Inflammatory macrophage treated with lipopolysaccharide for 4 hours (primary cell): ENCODE results near the gene KIF25.

Source experiments
- DNase-seq: peaks from one replicate; pipeline ENCODE4 v3.0.0-alpha.2; 2020

KIF25 gene

DNA sequence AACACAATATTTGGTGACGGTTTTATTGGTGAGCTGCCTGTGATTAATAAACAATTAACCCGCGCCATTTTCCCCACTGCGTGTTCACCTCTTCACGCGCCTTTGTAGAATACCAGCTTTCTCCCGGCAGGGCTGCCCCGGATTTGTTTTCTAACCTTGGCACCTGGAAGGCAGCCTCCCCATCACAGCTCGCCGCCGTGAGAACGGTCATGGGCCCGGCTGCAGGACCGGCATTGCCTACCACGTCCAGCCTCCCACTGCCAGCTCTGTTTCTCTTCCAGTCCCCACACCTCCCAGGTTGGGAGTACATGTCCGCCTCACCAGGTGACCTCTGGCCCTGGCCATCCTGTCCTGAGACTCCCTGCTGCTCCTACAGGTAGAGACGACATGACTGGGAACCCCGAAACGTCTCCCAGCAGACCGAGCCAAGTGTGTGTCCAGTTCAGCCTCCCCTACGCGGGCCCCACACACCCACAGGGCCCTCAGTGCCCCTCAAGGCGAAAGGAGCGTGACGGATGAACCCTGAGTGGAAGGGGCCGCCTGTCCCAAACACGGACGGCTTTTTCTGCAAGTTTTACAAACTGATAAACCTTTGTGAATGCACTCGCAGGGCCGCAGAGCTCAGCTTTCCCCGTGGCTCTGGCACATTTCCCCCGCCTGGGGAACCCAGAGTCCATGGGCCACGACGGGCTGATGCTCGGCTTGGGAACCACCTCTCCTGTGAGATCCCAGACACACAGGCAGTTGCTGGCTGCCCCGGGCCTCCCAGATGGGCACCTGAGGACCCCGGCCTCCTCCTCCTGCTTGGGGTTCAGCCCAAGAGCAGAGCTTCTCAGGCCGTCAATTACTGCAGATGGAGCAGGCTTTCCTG, 55.9 kb downstream of the KIF25 start:
- no peak for DNase-seq

DNA sequence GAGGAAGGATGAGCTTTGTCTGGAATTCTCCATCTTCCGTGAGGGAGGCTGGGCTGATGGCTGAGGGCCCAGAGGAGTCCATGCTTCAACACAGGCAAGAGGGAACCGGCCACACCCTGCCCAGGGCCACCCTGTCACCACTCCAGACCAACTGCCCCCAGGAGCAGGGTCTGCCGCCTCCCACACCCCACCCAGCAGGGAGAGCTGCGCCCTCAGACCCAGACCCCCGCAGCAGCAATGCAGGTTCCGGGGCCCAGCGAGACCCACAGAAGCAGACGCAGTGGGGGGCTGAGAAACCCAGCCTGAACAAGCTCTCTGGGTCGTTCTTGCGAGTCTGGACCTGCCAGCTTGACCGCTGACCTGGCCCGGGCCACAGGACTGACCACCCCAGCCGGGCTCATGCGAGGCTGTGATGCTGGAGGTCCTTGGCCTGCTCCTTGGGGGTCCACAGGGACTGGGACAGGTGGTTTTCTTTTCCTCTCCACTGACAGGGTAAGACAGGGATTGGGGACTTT, 56.5 kb downstream of the KIF25 start:
- DNase-seq: no peak

DNA sequence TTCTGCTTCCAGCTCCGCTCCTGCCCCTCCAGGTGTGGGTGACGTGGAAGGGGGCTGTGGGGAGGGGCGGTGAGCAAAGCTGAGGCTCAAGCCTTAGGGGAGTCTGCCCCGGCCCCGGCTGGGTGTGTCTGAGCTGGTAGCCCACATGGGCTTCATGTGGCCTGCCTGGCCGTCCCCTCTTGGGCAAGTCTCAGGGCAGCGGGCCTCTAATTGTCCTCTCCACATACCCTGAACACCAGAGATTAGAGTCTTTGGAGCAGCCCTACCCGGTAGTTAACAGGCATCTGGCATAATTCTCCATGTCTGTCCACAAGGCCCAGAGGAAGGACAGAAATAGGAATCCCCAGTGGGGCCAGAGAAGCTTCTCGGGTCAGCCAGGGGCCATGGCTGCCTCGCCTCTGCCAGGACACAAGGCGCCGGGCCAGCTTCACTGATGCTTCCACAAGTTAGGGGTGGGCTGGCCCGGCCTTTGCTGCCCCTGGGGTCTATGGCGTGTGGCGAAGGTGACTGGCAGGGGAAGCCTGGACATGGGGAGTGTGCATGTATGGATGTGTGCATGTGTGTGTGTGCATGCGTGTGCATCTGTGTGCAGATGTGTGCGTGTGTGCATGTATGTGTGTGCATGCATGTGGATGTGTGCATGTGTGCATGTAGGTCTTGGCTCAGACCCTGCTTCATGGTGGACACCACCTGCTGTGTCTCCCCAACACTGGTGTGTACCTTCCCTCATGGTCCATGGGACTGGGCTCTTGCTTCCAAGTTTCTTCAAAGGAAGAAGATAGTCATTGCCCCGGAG, 57.5 kb downstream of the KIF25 start:
- DNase-seq: no peak

DNA sequence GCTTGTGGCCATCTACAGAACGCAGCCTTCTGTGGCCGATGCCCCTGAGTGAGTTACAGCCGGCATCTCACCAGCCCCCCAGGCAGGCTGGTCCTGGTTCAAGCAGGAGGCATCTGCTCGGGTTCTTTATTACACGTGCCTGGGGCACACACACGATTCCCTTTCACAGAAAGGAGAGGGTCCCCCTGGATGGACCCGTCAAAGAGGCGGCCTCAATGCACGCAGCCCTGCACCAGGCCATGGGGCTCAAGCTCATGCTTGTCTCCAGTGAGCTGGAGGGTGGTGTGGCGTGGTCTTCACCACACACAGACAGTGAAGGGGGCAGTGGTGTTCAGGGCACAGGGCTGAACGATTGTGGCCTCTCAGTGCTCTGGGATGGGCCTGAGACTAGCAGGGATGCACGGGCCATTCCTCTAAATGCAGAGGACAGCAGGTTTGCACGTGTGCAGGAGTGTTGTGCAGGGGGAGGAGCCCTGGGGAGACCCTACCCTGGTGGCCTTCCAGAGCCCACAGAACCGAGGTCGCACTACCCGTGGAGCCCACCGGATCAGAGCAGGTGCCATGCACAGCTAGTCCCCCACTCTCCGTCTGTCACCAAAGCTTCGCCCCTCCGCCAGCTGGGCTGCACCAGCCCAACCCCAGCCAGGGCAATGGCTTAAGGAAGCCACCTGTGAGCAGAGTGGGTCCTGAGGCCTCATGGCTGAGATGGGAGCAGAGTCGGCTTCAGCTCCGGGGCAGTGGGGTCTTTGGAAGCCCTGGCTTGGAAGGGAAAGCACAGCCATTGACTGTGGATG, 58.4 kb downstream of the KIF25 start:
- DNase-seq: no peak

DNA sequence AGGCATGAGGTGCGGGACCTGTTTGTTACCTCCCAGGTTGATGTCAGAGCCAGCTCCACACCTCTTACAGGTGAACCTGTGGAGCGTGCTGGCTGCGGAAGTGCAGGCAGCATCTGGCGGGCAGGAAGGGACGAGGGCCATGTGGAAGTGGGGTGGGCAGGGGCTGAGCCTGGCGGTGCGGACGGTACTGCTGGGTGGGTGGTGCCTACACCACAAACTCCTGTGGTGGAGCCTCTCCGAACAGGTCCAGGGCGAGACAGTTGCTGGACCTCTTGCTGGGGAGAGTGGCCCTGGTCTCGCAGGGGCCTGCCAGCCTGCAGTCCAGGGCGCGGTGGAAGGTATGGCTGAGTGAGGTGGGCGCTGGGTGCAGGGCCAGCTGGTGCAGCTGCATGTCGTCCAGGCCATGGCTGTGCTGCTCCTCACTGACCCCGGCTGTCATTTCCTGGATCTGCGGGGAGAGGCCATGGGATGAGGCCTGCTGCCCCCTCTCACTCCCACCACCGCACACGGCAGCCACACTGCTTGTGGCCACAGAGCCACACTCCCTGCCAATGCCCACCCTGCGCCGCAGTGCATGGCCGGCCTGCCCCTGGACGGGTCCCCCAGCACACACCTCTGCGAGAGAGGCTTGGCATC, 59.5 kb downstream of the KIF25 start:
- no peak for DNase-seq

DNA sequence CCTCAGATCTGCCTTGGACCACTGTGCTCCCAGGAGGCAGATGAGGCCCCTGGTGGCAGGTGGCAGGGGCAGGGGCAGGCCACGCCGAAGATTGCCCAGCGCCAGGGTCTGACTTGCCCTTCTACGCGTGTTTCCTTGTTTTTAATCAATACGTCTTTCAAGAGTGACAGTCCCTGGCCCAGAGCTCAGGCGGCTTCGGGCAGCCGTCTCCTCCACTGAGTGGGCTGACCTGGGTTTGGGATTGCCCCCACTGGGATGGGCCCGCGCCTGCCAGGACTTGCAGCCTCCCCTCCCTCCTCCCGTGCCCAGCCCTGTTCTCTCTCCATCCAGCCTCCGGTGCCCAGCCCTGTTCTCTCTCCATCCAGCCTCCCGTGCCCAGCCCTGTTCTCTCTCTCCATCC, 60.4 kb downstream of the KIF25 start:
- DNase-seq: no peak

DNA sequence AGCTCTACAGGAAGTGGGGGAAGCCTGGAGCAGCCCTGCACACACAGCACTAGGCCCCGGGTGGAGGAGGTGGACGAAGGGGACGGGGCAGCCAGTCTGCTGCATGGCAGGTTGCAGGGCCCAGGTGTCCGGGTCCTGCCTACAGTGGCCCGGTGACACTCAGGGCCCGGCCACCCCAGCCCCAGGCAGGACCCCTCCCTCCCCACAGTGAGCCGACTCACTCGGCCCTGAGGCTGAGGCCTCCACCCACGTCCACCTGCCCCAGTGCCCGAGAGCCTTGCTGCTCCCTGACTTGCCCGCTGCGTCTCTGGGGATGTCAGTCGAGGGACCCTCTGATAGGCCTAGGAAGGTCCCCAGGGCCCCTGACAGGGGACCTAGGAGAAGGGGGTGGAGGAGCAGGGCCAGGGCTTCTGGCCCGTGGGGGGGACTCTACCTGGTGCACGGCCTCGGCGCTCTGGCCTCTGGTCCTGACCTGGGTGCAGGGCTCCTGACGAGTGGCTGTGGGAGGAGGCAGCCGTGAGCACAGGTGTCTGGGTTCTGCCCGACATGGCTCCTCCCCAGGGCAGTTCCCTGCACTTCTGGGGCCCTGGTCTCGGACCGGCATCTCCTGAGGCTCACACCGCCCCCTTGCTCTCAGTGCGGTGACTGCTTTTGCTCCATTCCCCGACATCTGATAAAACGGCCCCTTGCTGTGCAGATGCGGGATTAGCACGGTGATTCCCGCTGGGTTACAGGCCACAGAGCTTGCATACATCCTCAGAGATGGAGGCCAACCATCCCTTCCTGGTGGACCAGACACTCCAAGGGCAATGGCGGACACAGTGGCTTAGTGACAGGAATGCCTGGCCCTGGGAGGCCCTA, 61.5 kb downstream of the KIF25 start:
- DNase-seq: no peak

DNA sequence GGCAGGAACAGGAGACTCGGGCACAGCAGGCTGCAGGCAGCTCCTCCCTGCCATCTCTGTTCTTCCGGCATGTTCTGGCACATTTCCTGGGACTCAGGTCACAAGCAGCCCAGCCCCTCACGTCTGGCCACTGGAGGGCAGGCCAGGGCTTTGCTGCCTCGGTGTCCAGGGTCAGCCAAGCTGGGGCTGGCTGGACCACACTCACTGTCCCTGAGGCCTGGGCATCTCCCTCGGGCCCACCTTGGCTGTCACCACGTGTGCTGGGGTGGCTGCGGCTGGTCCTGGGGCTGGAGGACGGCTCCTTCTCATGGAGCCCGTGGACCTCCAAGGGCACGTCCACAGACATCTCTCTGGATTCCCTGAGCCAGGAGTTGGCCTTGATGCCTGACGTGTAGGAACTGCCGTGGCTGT, 63.1 kb downstream of the KIF25 start:
- no peak for DNase-seq

DNA sequence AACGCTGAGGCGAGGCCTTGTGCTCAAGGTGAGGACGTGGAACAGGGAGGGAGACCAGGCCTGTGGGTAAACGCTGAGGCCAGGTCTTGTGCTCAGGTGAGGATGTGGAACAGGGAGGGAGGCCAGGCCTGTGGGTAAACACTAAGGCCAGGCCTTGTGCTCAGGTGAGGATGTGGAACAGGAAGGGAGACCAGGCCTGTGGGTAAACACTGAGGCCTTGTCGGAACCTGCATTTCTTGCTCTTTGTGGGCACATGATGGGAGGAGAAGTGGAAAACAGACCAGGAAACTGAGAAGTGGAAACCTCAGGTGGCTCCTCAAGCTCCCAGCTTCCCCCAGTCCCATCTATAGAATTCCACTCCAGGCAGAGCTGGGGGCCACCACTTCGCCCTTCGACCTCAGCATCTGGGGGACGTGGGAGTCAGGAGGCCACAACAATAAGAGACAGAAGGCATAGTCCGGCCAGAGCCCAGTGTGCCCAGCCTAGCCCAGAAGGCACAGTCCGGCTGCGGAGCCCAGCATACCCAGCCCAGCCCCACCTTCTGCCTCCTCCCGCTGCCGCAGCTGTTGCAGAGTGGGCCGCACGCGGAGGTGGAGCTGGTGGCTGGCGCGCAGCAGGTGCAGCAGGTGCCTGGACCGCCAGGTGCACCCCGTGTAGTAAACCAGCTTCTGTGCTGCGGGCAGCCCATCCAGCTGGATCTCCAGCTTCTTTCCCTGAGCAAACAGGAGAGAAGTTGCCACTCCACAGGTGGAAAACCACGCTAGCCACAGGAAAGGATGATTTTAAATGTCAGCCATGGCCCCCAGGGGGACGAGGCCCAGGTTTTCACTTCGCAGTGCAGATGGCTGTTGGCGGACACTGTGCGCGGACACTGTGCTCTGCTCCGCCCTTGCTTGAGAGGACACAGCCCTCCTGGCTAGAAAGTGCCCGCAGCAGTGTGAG, 64.1 kb downstream of the KIF25 start:
- no peak for DNase-seq

DNA sequence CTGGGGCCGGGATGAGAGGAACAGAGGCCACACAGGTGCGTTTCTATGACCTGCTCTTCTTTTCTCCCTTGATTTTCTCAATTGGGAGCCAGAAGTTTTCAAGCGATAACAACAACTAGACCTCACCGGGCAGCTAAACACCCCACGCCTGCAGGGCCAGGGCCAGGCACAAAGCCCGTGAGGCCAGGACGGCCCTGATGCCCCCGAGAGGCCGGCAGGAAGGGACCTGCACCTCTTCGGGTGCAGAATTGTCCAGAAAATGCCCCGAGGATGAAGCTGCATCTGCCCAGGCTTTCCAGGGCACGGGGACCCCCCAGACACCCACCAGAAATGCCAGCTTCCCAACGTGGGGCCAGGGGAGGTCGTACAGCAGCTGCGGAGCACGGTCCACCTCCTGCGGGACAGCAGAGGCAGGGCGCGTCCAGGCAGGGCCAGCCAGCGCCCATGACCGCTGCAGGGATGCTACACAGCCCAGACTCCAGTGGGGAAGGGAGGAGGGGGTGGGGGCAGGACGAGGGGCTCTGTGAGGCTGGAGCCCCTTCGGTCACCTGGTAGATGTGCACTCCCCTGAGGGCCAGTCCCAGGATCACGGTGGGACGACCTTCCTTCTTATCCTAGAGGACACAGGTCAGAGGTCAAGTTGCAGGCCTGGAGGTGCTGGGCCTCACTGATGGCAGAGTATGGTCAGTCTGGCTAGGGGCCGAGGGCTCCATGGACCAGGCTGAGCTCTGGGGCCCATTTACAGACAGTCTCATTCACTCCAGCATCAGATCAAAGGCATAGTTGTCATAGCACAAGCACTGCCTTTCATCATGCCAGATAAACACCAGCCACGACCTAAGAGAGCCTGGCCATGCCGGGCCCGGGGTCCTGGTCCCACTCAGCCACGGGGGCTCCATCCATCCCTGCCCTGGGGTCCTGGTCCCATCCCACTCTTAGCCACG, 65.1 kb downstream of the KIF25 start:
- DNase-seq: no peak

DNA sequence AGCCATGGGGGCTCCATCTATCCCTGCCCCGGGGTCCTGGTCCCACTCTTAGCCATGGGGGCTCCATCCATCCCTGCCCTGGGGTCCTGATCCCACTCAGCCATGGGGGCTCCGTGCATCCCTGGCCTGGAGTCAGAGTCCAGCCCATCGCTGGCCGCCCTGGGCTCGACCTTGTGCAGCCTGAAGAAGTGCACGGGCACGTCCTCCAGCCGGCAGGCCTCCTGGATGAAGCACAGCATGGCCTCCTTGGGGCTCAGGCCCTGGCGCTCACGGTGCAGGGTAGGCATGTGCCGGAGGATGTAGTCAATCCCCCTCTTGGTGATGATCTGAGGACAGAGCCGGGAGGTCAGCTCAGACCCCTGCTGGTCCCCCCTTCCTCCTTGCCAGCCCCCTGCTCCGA, 66.0 kb downstream of the KIF25 start:
- no peak for DNase-seq

DNA sequence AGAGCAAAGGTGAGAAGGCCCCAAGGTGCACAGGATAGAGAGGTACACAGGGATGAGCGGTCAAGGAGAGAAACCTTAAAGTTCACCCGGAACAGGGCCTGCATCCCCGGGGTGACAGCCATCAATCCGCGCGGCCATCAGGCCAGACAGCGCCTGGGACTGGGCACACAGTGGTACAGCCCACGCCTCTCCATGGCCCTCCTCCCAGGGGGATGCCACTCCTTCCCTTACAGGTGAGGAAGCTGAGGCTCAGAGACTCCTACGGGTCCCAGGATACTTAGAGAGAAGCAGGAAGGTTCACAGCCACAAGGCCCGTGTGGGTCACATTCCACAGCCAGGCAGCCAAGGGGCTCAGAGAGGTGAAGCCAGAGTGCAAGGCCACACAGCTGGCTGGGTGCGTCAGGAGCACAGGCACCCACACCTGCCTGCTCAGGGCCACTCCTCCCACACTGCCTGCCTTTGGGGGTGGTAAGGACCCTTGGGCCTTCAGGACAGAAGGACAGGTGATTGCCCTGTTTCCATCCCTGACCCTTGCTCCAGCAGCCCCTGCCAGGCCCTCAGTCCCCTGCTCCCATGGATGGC, 66.8 kb downstream of the KIF25 start:
- DNase-seq: no peak

DNA sequence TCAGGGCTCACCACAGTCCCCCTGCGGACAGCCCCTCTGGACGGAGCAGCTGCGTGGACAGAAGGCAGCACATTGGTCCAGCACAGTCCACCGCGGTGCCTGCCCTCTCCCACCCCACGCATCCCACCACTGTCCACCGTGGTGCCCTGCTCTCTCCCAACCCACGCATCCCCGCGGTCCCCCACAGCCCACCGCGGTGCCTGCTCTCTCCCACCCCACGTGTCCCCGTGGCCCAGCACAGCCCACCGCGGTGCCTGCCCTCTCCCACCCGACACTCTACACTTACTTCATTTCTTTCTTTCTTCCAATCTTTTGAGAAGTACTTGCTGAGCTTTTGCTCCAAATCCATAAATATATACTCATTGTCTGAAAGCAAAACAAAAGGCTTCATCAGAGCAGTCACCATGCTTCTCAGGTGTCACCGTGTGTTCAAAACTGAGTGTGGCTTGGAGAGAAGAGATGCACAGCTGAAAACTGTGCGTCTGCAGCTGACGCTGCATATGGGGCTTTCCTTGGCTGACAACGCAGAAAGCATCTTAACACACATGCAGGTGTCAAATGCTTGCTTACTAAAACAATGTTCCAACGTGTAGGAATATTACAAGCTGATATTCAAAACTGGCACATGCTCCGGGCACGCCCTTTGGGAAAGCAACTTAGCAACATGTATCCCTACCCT, 69.7 kb downstream of the KIF25 start:
- DNase-seq: no peak

DNA sequence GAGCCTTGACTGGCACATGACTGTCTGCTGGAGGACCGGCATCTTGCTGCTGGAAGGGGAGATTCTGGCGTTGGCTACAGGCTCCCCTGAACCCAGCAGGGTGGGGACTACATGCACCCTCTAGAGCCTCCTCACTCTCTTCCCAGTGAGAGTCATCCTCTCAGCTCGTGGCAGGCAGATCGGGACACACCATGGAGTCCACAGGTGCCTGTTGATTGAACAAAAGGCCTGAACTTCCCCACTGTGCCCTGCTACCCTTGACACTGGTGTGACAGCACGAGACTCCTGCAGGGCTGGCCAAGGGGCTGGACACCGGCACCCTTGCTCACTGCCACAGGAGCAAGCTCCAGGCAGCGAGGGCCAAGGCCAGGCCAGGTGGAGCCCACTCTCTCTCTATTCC, 73.3 kb downstream of the KIF25 start:
- no peak for DNase-seq

DNA sequence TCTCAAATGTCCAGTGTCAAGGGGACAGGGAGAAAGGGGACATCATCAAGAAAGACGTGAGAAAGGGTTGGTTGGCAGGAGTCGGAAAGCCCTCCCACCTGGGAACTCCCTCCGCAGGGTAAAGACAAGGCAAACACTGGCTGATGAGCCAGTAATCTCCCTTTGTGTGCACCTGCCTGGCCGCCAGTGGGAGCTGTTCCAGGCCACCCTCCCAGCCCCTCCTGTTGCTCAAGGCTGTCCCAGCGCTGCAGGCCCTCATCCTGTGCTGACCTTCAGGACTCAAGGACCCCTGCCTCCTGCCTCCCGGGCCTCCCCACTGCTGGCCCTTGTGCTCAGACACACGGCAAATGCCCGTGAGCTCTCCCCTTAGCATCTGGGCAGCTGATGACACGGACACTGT, 74.1 kb downstream of the KIF25 start:
- no peak for DNase-seq

DNA sequence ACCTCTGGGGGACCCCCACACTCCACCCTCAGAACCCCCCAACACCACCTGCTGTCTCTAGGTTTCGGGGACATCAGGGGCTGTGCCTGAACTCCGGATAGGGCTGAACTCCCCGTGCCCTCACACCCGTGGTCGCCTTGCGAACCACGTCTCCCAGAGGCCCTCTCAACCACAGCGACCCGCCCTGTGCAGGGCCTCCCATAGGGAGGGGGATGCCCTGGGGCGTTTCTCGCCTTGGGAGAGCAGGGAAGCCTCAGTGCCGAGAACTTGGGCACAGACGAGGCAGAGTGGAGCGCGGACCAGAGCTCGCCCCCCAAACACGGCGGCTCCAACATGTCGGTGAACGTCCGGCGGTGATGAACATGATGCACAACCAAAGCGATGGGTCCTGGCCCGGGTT, 74.8 kb downstream of the KIF25 start:
- no peak for DNase-seq

DNA sequence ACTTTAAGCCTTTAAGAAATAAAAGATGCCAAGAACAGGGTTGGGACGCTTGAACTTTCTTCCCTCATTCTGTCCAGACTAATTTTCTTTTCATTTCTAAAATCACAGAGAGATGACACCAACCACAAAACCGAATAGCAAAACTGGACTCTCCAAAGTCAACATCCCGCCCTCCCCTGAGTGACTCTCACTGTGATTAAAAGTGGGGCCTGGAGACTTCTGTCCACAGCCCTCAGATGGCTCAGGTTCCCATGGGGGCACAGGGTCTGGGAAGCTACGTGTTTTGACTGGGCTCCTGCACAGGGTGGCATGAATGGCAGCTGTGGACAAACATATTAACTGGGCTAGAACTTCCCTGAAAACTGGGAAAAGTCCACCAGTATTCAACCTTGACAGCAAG, 75.3 kb downstream of the KIF25 start:
- DNase-seq: no peak
